GM19467 (cell line): Measurements from ENCODE around the gene CHPF2.

ENCODE experiments used
- ATAC-seq: cut with Tn5 transposase; IDR thresholded peaks from one replicate; pipeline ENCODE4 v1.9.1; 2021; ENCODE audit warnings: mild to moderate bottlenecking, moderate library complexity; ENCODE audit not compliant: unreplicated experiment

CHPF2 gene

DNA sequence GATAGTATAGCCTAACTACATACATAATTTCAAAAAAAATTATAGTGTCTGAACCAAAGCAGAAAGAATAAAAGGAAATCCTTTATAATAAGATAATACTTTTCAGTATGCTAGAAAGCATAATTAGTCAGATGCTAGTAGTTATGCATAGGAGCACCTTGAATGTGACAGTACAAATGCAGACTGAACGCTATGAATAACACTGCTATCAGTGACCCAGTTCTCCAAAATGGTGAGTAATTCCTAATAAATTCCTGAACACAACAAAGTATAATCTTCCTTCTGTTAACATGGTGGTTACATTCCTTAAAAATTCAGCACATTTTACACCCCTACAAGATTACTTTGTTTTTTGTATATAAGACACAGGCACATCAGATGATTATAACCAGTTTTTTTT is 1.2 kb upstream of the CHPF2 start:
- no peak for ATAC-seq

DNA sequence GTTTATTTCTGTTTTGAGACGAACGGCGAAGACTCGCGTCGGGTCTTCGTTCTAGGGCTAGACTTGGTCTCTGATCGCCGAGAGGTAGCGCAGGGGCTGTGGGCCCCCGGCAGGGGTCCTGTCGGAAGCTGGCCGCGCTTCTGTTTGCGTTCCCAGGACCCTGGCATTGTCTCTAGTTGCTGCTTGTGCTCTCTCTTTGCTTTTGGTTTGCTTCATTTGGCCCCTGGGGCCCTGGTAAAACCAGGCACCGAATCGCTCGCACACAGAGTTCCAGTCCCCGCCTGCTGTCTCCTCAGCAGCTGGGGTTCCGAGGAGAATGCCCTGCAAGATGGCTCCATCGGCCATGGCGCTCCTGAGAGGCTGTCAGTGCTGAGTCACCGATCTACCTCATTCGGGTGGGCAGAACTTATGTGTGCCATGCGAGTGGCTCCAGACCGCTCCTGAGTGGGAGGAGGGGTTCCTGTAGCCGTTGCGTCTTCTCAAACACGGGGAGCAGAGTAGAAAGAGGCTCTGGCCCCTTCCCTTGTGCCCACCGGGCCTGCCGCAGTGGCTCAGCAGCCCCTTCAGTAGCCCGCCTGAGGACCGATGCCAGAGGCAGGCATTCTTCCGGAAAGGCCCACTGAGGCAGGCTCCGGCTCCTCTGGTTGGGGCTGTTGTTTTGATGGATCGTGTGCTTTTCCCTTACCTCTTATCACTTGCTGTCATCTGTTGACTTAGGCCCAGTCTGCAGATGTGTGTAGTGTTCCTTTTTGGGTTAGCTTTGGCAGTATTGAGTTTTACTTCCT is 826 bp downstream of the CHPF2 start:
- ATAC-seq: no peak

DNA sequence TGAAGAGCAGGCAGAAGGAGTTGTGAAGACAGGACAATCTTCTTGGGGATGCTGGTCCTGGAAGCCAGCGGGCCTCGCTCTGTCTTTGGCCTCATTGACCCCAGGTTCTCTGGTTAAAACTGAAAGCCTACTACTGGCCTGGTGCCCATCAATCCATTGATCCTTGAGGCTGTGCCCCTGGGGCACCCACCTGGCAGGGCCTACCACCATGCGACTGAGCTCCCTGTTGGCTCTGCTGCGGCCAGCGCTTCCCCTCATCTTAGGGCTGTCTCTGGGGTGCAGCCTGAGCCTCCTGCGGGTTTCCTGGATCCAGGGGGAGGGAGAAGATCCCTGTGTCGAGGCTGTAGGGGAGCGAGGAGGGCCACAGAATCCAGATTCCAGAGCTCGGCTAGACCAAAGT is 1.5 kb downstream of the CHPF2 start:
- ATAC-seq: no peak

DNA sequence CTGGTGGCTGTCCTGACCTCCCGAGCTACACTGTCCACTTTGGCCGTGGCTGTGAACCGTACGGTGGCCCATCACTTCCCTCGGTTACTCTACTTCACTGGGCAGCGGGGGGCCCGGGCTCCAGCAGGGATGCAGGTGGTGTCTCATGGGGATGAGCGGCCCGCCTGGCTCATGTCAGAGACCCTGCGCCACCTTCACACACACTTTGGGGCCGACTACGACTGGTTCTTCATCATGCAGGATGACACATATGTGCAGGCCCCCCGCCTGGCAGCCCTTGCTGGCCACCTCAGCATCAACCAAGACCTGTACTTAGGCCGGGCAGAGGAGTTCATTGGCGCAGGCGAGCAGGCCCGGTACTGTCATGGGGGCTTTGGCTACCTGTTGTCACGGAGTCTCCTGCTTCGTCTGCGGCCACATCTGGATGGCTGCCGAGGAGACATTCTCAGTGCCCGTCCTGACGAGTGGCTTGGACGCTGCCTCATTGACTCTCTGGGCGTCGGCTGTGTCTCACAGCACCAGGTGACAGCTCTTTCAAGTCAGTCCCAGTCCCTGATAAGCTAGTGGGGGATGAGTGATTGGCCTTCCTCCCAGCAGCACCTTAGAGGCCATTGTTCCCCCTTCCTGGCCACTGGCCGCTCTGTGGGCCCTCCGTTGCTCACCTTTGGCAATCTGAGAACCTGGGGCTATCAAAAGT is 3.0 kb downstream of the CHPF2 start:
- no peak for ATAC-seq

DNA sequence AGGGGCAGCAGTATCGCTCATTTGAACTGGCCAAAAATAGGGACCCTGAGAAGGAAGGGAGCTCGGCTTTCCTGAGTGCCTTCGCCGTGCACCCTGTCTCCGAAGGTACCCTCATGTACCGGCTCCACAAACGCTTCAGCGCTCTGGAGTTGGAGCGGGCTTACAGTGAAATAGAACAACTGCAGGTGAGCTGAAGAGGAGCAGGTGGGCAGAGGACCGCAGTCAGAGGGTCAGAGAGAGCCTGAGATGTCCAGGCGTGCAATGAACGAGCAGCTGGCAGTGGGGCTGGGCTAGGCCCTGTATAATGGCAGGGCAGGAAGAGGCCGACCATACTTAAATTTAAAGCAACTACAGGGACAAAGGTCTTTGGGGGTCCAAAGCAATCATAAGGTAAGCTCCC is 4.1 kb downstream of the CHPF2 start:
- ATAC-seq: no peak

DNA sequence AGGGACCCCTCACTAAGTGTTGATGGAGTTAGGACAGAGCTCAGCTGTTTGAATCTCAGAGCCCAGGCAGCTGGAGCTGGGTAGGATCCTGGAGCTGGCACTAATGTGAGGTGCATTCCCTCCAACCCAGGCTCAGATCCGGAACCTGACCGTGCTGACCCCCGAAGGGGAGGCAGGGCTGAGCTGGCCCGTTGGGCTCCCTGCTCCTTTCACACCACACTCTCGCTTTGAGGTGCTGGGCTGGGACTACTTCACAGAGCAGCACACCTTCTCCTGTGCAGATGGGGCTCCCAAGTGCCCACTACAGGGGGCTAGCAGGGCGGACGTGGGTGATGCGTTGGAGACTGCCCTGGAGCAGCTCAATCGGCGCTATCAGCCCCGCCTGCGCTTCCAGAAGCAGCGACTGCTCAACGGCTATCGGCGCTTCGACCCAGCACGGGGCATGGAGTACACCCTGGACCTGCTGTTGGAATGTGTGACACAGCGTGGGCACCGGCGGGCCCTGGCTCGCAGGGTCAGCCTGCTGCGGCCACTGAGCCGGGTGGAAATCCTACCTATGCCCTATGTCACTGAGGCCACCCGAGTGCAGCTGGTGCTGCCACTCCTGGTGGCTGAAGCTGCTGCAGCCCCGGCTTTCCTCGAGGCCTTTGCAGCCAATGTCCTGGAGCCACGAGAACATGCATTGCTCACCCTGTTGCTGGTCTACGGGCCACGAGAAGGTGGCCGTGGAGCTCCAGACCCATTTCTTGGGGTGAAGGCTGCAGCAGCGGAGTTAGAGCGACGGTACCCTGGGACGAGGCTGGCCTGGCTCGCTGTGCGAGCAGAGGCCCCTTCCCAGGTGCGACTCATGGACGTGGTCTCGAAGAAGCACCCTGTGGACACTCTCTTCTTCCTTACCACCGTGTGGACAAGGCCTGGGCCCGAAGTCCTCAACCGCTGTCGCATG is 5.2 kb downstream of the CHPF2 start:
- ATAC-seq: no peak

DNA sequence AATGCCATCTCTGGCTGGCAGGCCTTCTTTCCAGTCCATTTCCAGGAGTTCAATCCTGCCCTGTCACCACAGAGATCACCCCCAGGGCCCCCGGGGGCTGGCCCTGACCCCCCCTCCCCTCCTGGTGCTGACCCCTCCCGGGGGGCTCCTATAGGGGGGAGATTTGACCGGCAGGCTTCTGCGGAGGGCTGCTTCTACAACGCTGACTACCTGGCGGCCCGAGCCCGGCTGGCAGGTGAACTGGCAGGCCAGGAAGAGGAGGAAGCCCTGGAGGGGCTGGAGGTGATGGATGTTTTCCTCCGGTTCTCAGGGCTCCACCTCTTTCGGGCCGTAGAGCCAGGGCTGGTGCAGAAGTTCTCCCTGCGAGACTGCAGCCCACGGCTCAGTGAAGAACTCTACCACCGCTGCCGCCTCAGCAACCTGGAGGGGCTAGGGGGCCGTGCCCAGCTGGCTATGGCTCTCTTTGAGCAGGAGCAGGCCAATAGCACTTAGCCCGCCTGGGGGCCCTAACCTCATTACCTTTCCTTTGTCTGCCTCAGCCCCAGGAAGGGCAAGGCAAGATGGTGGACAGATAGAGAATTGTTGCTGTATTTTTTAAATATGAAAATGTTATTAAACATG is 6.0 kb downstream of the CHPF2 start:
- no peak for ATAC-seq

DNA sequence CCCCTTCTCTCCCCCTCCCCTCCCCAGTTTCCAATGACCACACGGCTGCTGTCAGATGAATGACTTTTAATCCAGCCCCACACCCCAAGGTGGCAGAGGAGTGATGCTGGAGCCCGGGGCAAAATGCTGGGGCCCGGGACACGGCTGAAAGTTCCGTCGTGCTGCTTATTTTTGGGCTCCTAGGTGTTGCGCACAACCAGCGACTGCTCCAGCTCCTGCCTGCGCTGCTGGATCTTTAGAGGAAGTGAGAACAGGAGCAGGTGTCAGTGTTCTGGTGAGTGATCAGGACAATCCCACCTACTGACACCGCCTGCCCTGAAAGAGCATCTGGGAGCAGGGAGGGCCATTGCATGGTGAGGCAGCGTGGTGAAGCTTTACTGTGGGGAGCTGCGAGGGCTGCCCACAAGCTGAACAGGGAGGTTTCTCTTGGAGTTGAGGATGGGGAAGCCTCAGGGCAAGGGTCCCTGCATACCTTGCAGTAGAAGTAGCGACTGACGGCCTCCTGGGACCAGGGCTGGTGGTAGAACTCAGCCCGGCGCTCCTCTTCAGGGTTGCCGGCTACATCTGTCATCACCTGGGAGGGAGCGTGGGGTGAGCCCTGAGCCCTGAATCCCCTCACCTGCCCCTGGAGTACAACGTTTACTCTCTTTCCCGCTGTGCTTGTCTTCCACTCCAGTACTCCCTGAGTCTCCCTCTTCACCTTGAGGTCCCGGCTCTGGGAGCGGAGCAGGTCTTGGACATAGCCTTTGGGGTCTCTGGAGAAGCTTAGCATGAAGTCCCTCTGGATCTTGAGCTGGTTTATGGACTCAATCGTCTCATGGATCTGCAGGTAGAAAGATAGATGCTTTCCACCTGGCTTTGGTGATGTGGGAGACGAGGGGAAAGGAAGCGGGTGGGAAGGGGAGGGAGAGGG is 6.9 kb downstream of the CHPF2 start:
- no peak for ATAC-seq

DNA sequence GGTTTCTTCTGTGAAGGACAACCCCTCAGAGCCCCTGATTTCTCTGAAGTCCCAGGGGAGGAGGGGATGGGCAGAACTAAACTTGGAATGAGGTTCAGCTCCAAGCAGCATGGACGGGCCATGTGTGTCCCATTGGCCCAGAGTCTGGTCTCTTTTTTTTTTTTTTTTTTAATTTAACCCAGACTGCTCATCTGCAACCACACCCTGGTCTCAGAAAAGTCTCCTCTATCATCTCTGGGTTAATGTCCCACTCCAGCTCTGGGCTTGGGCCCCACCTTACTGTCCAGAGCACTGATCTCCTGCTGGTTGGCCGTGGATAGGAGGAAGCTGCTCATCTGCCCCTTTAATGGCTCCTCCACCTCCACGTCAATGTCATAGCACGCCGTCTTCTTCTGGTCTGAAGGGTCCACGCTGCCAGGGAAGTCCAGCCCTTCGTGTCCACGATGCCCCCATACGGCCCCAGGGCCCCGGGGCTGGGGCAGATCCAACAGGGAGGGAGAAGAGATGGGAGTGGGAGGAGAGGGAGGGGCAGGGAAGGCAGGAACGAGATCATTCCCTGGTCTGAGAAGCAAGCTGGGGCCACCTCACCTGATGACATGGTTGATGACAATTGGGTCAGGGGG is 7.7 kb downstream of the CHPF2 start:
- no peak for ATAC-seq

DNA sequence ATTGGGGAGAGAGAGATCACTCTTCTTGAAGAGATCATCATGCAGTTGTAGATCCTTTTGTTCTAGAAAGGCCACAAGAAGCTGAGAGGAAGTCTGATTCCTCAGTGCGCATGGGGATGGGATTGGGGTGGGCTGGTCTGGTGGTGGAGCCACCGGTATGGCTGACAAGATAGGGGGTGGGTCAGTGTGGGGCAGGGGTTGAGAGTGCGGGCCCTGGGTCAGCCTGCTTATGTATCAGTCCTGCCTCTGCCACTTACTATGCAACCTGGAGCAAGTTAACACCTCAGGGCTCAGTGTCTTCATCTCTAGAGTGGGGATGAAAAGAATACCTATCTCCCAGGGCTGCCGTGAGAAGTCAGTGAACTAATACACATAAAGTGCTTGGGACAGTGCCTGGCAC is 8.3 kb downstream of the CHPF2 start:
- ATAC-seq: no peak

DNA sequence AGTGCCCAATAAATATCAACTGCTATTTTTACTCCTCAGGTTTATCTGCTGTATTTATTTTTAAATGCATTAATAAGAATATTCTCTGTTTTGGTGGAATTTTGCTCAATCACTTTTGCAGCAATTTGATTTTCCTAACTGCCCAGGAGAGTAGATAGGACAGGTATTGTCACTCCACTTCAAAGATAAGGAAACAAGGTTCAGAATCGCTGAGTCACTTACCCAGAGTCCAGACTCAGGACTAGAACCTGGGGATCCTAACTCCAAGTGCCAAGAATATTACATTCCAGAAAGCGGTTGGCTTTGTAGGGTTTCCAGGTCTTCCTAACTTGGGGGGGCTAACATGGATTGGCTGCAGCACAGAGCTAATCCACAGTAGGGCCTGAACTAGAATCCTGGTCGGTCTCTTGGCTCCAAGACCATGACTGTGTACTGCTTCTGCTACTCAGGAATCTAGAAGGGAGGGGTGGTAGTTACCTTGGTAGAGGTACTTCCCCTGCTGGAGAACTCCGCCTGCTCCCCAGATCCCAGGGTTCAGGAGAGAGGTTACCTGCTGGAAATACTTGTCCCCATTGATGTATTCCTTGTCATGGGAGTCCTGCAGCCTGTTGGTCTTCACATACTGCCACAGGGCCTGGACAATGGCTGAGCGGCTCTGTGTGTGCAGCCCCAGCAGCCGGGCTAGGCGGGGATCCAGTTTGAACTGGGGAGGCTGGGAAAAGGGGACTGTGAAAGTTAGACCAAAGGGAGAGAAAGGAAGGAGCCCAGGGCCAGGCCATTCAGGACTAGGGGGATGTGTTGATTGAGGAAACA is 8.9 kb downstream of the CHPF2 start:
- no peak for ATAC-seq

DNA sequence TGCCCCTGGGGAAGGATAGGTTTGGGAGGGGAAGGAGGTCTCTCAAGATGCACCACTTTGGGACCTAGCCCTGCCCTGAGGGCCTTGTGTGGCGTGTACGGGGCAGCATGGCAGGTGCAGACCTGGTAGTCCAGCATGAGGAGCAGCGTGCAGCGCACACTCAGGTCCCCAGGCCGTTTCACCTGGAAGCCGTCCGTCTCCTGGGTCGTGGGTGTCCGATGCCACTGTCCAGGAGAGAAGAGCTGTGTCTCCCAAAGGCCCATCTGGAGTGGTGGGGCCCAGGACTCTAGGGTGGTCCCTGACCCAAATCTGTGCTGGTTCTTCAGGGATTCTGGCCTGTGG is 9.4 kb downstream of the CHPF2 start:
- no peak for ATAC-seq

DNA sequence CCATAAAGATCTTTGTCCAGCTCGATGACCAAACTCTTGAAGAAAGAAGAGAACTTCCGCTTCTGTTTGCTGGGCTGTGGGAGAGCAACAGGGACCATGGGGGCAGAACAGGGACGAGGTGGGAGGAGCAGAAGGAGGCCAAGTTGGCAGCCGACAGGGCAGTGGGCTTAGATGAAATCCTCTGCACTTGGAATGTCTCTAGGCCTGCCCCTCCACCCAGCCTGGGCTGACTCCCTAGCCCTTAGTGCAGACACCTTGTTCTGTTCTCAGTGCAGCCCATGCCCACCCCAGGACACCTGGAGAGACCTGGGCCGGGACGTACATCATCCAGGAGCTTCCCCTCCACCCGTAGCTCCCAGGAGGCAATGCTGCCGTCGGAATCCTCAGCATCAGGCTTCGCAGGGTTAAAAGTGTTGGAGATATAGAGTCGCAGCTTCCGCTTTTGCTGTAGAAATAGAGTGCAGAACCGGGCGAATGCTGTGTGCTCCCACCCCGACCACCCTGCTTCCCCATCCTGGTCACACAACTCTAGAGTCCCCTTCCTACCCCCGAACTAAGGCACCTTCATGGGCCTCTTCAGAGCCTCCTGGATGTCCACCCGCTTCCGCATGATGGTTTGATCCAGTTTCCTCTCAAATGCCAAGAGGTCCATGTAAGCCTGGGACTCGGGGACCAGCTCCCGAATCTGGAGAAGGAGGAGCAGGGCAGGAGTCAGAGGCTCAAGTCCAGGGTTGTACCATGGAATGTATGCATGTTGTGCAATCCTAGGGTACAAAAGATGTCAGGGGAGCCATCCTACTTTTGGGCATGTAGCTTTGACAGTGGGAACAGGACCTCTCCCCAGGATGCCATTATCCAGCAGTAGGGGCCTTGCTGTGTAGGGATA is 10.1 kb downstream of the CHPF2 start:
- ATAC-seq: no peak

DNA sequence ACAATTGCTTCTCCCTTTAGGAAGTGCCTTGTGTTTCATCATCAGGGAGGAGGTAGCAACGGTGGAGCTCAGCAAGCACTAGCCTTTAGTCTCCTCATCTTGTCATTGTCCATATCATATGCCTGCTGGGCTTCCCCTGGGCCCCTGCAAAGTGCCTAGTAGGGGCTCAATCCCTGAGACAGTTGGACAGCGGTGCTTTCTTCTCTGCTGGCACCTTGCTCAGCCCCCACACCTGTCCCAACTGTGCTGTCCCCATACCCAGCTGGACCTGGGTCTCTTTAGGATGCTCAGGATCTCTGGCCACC is 10.7 kb downstream of the CHPF2 start:
- no peak for ATAC-seq

DNA sequence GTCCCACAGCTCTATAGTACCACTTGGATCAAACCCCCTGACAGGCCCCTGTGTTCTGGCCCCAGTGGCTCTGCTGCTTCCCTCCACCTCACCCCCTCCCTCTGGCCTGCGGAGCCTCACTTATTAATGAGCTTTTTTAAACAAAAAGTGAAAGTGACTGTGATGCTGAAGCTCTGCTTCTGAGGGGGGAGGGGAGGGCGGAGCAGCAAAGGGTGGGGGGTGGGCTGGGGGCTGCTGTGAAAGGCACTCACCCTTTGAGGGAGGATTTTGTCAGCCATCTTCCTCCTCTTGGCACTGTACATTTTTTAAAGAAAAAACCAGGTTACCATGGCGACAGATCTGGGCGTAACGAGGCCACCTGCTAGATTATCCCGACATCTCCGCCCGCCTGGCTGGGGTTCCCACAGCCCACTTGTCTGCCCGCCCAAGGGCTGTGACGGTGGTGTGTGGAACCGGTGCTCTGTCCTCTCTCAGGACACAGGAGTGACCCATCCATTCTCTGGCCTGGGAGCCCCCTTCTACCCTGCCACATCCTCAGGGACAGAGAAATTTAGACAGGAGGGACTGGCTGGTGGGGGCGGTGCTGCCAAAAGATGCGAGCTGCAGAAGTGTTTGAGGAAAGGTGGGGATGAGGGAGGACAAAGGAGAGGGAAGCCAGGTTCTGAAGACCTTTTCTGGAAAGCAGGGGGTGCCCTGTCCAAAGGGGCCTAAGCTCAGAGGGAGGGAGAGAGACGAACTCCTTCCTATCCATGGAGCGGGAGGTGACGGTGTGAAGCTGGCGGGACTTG is 11.3 kb downstream of the CHPF2 start:
- ATAC-seq: no peak

DNA sequence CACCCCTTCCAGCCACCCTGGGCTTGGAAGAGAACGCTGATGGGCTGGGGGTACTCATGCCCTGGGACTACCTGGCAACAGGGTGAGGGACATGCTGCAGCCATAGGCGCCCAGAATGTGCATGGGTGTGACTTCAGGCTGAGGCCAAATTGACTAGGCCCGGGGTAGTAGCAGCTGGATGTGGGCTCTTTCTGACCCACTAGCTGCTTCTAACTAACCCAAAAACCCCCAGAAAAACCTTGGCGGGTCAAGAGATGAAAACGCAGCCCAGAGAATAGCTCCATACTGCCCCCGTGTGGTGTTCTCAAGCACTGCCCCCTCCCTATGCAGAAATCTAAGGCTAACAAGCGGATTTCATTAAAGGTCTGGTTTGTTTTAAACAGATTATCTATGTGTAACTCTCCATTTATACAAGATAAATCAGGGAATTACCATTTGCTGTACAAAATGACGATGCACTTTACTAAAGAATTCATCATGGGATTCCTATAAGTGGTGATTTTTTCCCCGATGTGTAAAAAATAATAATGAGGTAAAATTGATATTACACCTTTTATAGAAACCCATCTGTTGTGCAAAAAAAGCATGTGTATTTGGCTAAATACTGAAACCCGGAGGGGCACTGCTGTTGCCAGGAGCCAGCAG is 12.0 kb downstream of the CHPF2 start:
- no peak for ATAC-seq

DNA sequence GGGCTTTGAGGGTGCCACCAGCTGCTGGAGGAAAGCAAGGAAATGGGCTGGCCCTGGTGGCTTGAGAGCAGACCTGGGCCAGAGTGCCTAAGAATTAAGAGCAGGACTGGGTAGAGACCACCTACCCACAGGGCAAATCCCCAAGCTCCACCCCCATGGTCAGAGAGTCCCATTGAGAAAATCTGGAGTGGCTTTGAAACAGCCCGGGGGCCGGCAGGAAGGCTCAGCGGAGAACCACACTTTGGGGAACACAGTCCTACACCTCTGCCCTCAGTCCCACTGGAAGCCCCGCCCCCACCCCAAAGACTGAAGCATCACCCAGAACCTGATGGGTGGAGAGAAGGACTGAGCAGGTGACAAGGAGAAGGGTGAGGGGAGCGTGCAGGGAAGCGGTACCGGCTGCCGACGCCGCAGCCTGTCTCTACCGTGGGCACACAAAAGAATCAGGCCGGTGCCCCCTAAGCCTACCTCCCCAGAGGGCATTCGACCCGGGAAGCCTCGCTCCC is 12.6 kb downstream of the CHPF2 start:
- no peak for ATAC-seq
